Neural progenitor cell (in vitro differentiated cells): Measurements from ENCODE around the gene PPFIBP1. TPM values are rescaled to one million over a fixed set of nuclear protein-coding genes. Genes with fewer than 3 reads are reported as not detected.

Experiments
- DNase-seq: peaks from one replicate; pipeline ENCODE4 v3.0.0-alpha.2; 2016; ENCODE audit warnings: low spot score
- H2AFZ ChIP-seq: fragments of 200-600 bp; sonication (generic); replicated peaks from 2 replicates; pipeline ENCODE4 v1.6.1; 2016; ENCODE audit warnings: antibody characterized with exemption
- H3F3A ChIP-seq: fragments of 200-600 bp; sonication (generic); 2 replicates; pipeline ENCODE4 v1.6.1; 2016; ENCODE audit warnings: antibody characterized with exemption, low read depth
- H3K27ac ChIP-seq: fragments of 200-600 bp; sonication (generic); 2 replicates; pipeline ENCODE4 v1.5.1; 2016; ENCODE audit warnings: mild to moderate bottlenecking
- H3K27me3 ChIP-seq: fragments of 200-600 bp; sonication (generic); 2 replicates; pipeline ENCODE4 v1.6.1; 2016; ENCODE audit warnings: mild to moderate bottlenecking, moderate library complexity
- H3K36me3 ChIP-seq: fragments of 200-600 bp; sonication (generic); 2 replicates; pipeline ENCODE4 v1.5.1; 2016
- H3K4me1 ChIP-seq: fragments of 200-600 bp; sonication (generic); 2 replicates; pipeline ENCODE4 v1.6.1; 2016; ENCODE audit warnings: mixed run types
- H3K4me2 ChIP-seq: fragments of 200-600 bp; sonication (generic); 2 replicates; pipeline ENCODE4 v1.6.1; 2016
- H3K4me3 ChIP-seq: fragments of 200-600 bp; sonication (generic); 2 replicates; pipeline ENCODE4 v1.5.1; 2016
- H3K79me2 ChIP-seq: fragments of 200-600 bp; sonication (generic); 2 replicates; pipeline ENCODE4 v1.6.1; 2016; ENCODE audit warnings: low read depth
- H3K9ac ChIP-seq: fragments of 200-600 bp; sonication (generic); 2 replicates; pipeline ENCODE4 v1.6.1; 2016
- H3K9me3 ChIP-seq: fragments of 200-600 bp; sonication (generic); 2 replicates; pipeline ENCODE4 v1.5.1; 2016; ENCODE audit warnings: low read depth
- H4K20me1 ChIP-seq: fragments of 200-600 bp; sonication (generic); 2 replicates; pipeline ENCODE4 v1.6.1; 2016; ENCODE audit warnings: low read depth
- H3K27ac Mint-ChIP-seq: 3 replicates; pipeline ENCODE4 v1.8.0; 2021; ENCODE audit warnings: mixed read lengths
- H3K27me3 Mint-ChIP-seq: 2 replicates; pipeline ENCODE4 v1.8.0; 2022; ENCODE audit warnings: low read depth, mild to moderate bottlenecking, inconsistent platforms, moderate library complexity, mixed read lengths; ENCODE audit not compliant: insufficient read depth
- H3K36me3 Mint-ChIP-seq: 3 replicates; pipeline ENCODE4 v1.8.0; 2021; ENCODE audit warnings: mixed read lengths
- H3K4me1 Mint-ChIP-seq: 3 replicates; pipeline ENCODE4 v1.8.0; 2021; ENCODE audit warnings: mixed read lengths
- H3K4me3 Mint-ChIP-seq: 3 replicates; pipeline ENCODE4 v1.8.0; 2021; ENCODE audit warnings: mild to moderate bottlenecking, moderate library complexity, mixed read lengths
- H3K9me3 Mint-ChIP-seq: 3 replicates; pipeline ENCODE4 v1.8.0; 2020; ENCODE audit warnings: mixed read lengths
- EZH2 ChIP-seq: fragments of 200-600 bp; sonication (generic); IDR thresholded peaks from 2 replicates; pipeline ENCODE4 v1.6.1; 2017; ENCODE audit warnings: antibody characterized with exemption, mild to moderate bottlenecking, moderate library complexity
- EZH2phosphoT487 ChIP-seq: fragments of 200-600 bp; sonication (generic); IDR thresholded peaks from 2 replicates; pipeline ENCODE4 v1.6.1; 2017; ENCODE audit warnings: antibody characterized with exemption
- total RNA-seq: library from RNA; depleted of rRNA; stranded (reverse); fragments of >200 nt; gene quantifications from 2 replicates; pipeline ENCODE4 v1.2.3, GENCODE V29; 2015; ENCODE audit warnings: low replicate concordance
- TF ChIP-seq, protein P1 (sequence below): fragments of 200-600 bp; sonication (generic); IDR thresholded peaks from 2 replicates; pipeline ENCODE4 v1.5.1; 2017; ENCODE audit warnings: antibody characterized with exemption, mild to moderate bottlenecking

The PPFIBP1 gene
- total RNA-seq, 1 donor from 2014 or later = 61.7 TPM

DNA sequence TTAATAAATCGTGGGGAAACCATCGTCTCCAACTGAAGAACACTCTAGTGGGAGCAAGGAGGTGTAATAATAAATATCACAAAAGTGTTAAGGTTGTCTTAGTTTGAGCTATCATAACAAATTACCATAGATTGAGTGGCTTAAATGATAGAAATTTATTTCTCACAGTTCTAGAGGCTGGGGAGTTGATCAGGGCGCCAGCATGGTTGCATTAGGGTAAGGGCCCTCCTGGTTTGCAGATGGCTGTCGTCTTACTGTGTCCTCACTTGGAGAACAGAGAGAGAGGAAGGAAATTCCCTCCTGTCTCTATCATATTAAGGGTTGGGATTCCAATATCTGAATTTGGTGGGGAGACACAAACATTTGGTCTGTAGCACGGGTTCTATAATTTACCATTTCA, 219.6 kb downstream of the PPFIBP1 start:
- no peak overlapping the region for H3K9ac ChIP-seq
- no peaks in the 10 kb centered on the region for H3K79me2 ChIP-seq
- no peak overlapping the region for H3K4me3 ChIP-seq
- Mint-ChIP-seq H3K27me3 (no peaks in the 10 kb centered on the region), H3K27ac (no peak overlapping the region), H3K9me3 (no peaks in the 10 kb centered on the region), H3K4me1 (no peaks in the 10 kb centered on the region), H3K36me3 (peaks cover 18% of the 10 kb centered on the region), H3K4me3 (no peak overlapping the region)
- no peaks in the 10 kb centered on the region for H3K27me3 ChIP-seq
- no peaks in the 10 kb centered on the region for H3K4me1 ChIP-seq
- H4K20me1 ChIP-seq = no peaks in the 10 kb centered on the region
- no peaks in the 10 kb centered on the region for H3F3A ChIP-seq
- H3K9me3 ChIP-seq = no peaks in the 10 kb centered on the region
- H3K4me2 ChIP-seq = no peak overlapping the region
- no peak overlapping the region for H3K27ac ChIP-seq
- TF ChIP-seq, protein P1, sequence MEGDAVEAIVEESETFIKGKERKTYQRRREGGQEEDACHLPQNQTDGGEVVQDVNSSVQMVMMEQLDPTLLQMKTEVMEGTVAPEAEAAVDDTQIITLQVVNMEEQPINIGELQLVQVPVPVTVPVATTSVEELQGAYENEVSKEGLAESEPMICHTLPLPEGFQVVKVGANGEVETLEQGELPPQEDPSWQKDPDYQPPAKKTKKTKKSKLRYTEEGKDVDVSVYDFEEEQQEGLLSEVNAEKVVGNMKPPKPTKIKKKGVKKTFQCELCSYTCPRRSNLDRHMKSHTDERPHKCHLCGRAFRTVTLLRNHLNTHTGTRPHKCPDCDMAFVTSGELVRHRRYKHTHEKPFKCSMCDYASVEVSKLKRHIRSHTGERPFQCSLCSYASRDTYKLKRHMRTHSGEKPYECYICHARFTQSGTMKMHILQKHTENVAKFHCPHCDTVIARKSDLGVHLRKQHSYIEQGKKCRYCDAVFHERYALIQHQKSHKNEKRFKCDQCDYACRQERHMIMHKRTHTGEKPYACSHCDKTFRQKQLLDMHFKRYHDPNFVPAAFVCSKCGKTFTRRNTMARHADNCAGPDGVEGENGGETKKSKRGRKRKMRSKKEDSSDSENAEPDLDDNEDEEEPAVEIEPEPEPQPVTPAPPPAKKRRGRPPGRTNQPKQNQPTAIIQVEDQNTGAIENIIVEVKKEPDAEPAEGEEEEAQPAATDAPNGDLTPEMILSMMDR = no peak
- TF ChIP-seq EZH2 (no peak), EZH2phosphoT487 (no peak)
- H2AFZ ChIP-seq = no peak overlapping the region
- DNase-seq = no peak
- no peaks in the 10 kb centered on the region for H3K36me3 ChIP-seq

Other genes with a start within 250 kb of the PPFIBP1 start
- gene BMAL2, start 191.4 kb upstream of the PPFIBP1 start, total RNA-seq = 8.6 and 12.9 TPM in 2 replicates
- not detected in 2 replicates for gene SMCO2, start 77.5 kb upstream of the PPFIBP1 start, total RNA-seq
- gene REP15, start 172.2 kb downstream of the PPFIBP1 start, total RNA-seq = 0.34 and 0.45 TPM in 2 replicates
- 32.1 and 39.2 TPM in 2 replicates for gene MRPS35, start 186.6 kb downstream of the PPFIBP1 start, total RNA-seq